Epidermal melanocyte (primary cell): ENCODE measurements around the gene COPE.
"Not testable (repeated sequence)": the region's sequence is repeated elsewhere in the genome, so short reads cannot be mapped to it uniquely, and the experiment has no call there.

ENCODE experiments used
- DNase-seq: peaks from one replicate; pipeline ENCODE4 v3.0.0; 2011; ENCODE audit warnings: low spot score; ENCODE audit not compliant: insufficient read length

COPE gene

DNA sequence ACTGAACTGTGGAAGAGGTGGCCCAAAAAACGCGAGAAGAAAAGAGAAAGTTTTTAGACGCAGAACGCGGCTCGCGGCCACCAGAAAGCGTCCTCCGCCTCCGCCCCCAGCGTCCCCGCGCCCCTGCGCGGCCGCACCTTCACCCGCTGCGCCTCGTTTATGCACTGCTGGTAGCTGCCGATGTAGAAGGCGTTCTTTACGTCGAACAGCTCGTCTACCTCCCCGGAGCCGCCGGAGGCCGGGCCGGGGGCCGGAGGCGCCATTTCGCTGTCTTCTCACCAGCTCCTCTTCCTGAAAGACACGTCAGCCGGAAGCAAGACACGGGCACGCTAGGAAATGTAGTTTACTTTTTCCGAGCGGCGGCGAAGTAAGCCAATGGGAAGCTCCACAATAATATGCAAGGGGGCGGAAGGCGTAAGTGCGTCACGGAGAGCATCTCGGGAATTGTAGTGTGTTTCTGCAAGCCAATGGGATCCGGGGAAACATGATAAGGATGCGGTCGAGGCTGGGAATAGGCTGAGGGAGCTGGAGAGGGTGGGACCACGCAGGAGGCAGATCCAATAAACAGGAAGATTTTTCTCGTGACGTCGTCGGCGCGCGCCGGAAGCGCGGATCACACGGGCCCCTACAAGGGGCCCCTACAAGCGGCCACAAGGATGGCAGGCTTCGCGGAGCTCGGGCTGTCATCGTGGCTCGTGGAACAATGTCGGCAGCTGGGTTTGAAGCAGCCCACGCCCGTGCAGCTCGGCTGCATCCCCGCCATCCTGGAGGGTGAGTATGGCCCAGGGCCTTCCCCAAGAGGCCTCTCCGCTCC lies at the start of gene COPE, which contains the start of gene DDX49:
TSS of gene COPE (minus strand) at position 302 of the 814 bp plus-strand sequence. CDS start at position 263, 39 bp downstream.
TSS of gene DDX49 (plus strand) at position 630 of the 814 bp plus-strand sequence. CDS start at position 657, 27 bp downstream.
- peak; percentile 100 for DNase-seq

- peak; percentile 17 for DNase-seq
Observed at GRCh38 chr19:18967358-18968146, 48.4 kb upstream of the COPE start.

- DNase-seq: peak; percentile 12
Observed at GRCh38 chr19:18966307-18966706, 47.1 kb upstream of the COPE start.

- DNase-seq: no peak
Observed at GRCh38 chr19:18964121-18964520, 44.9 kb upstream of the COPE start.

- DNase-seq: peak; percentile 11
Observed at GRCh38 chr19:18961767-18962620, 42.8 kb upstream of the COPE start.

DNA sequence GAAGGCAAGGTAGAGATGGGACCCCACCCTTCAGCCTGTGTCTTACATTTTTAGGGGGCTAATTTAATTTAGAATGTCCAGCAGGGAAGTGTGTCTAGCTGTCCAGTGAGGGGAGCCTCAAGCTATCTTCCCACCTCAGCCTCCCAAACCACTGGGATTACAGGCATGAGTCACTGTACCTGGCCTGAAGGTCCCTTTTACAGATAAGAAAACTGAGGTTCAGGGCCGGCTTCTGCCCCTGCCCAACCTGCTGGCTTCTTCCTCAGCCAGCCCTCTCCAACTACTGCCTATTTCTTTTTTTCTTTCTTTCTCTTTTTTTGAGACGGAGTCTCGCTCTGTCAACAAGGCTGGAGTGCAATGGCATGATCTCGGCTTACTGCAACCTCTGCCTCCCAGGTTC lies 41.2 kb upstream of the COPE start:
- DNase-seq: no peak

DNA sequence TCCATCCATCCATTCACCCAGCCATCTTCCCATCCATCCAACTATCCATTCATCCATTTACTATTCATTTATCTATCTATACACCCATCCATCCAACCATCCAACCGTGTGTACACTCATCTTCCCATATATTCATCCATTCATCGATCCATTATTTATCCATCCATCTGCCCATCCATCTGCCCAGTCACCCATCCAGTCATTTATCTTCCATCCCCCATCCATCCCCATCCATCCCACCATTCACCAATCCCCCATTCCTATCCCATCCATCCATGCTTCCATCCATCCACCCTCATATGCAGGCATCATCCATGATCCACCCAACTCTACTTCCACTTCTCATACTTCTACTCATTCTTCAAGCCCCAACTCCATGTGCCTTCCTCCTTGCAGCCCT lies 35.9 kb upstream of the COPE start:
- DNase-seq: no peak

GRCh38 chr19:18954094-18954493 lies 34.9 kb upstream of the COPE start:
- no peak for DNase-seq

DNA sequence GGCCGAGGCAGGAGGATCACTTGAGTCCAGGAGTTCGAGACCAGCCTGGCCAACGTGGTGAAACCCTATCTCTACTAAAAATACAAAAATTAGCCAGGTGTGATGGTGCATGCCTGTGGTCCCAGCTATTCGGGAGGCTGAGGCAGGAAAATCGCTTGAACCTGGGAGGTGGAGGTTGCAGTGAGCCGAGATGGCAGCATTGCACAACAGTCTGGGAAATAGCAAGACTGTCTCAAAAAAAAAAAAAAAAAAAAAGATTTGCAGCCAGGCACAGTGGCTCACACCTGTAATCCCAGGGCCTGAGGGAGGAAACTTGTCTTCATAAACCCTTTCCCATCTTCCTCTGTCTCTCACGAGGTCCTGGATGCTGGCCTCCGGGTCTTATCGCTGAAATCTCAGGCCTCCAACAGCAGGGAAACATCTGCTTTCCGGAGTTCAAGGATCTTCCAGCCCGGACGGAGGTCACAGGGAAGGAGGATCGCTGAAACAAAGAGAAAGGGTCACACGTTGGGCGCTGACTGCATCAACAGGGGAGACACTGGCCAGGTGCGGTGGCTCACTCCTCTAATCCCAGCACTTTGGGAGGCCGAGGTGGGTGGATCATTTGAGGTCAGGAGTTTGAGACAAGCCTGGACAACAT lies 33.3 kb upstream of the COPE start:
- DNase-seq: not testable (repeated sequence)

DNA sequence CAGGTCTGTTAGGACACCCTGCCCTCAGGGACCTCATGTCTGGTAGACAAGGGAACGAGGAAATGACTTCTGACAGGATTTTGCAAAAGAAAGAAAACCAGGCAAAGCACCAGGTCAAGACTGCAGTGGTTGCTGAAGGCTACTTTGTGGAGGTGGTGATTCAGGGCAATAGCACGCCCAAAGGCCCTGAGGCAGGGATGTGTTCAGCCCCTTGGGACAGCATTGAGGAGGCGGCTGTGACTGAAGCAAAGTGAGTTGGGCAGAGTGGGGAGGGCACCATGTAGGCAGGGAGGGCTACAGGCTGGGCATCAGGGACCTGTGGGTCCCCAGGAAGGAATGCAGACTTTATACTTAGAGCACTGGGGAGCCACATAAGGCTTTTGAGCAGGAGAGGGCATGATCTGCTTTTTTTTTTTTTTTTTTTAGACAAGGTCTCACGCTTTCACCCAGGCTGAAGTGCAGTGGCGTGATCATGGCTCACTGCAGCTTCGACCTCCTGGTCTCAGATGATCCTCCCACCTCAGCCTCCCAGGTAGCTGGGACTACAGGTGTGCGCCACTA lies 32.6 kb upstream of the COPE start:
- DNase-seq: no peak

DNA sequence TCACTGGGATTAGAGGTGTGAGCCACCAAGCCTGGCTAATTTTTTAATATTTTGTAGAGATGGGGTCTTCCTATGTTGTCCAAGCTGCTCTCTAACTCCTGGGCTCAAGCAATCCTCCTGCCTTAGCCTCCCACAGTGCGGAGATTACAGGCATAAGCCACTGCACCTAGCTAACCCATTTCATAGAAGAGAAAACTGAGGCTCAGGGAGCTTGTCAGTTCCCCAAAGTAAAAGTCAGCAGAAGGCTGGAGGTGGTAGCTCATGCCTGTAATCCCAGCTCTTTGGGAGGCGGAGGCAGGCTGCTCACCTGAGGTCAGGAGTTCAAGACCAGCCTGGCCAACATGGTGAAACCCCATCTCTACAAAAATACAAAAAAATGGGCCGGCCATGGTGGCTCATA lies 30.7 kb upstream of the COPE start:
- DNase-seq: no peak

- no peak for DNase-seq
Observed at GRCh38 chr19:18948976-18949356, 29.8 kb upstream of the COPE start.

GRCh38 chr19:18948075-18948975 lies 29.1 kb upstream of the COPE start:
- no peak for DNase-seq

GRCh38 chr19:18946918-18947317 lies 27.7 kb upstream of the COPE start:
- no peak for DNase-seq

DNA sequence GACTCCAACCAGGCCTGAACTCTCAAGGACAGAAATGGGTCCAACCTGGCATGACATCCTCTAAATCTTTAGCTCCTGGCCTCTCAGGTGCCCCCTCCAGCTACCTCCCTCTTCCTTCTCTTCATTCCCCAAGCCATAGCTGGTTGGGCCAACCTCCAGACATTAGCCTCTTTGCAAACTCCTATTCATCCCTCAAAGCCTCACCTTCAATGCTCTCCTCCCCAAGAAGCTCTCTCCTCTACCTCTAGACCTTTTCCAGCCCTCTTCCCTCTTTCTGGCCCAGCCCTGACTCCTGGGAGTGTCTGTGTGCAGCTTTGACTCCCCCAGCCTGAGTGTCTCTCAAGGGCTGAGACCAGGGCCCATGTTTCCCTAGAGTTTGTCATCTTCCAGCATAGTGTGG lies 27.1 kb upstream of the COPE start:
- DNase-seq: no peak

DNA sequence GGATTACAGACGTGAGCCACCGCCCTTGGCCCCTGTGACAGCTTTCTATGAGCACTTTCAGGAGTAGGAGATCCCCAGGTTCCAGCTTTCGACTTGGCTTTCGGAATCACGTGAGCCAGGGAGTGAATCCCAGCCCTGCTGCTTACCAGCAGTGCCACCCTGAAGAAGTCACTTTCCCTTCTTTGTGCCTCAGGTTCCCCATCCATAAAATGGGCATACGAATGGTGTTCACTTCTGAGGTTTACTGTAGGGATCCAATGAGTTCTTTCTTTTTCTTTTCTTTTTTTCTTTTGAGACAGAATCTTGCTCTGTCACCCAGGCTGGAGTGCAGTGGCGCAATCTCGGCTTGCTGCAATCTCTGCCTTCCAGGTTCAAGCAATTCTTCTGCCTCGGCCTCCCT lies 26.1 kb upstream of the COPE start:
- no peak for DNase-seq

GRCh38 chr19:18943465-18943864 lies 24.3 kb upstream of the COPE start:
- no peak for DNase-seq

- no peak for DNase-seq
Observed at GRCh38 chr19:18942692-18943091, 23.5 kb upstream of the COPE start.

DNA sequence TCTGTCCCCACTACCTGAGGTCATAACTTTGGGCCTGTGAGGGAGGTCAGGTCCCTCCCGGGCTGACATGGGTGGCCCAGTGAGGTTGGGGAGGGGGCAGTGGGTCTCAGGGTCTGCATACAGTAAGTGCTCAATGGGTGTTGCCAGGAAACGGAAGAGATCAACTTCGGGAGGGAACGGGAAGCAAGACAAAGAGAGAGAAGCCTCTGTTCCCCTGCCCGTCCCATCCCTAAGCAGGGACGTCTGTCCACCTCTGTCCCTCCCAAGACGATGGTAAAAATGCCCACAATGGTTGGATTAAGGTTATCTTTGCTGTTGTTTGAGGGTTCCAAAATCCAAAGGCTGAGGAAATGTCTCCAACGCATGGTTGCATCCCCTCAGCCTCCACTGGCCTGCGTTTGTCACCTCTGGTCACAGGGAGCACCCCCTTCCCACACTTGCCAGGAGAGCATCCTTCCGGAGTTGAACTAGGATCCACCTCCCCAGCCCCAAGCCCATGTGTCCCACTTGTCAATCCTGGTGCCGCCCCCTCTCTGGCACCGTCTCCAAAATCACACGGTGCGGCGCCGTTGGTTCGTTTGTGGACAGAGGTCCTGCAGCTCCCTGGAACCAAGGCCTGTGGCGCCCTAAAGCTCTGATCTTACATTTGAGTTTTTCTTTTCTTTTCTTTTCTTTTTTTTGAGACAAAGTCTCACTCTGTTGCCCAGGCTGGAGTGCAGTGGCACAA lies 22.6 kb upstream of the COPE start:
- no peak for DNase-seq
